Left ventricle myocardium superior (tissue), 1 donor: Measurements from ENCODE around the gene STK11. TPM values are rescaled to one million over a fixed set of nuclear protein-coding genes. Genes with fewer than 3 reads are reported as not detected.

Source experiments
- ATAC-seq: fragments of 200-7000 bp; cut with Tn5 transposase; one replicate; pipeline ENCODE4 v1.9.1; 2020; ENCODE audit warnings: mild to moderate bottlenecking, moderate library complexity
- DNase-seq: peaks from one replicate; pipeline ENCODE4 v3.0.0-alpha.2; 2020
- intact Hi-C: fragments of 100-400 bp; cut with micrococcal nuclease; formaldehyde crosslinking; loops from one replicate; pipeline ENCODE4 v1.11.0; 2022
- long read RNA-seq: library from polyadenylated mRNA; unstranded; transcript quantifications from one replicate; pipeline ENCODE4 v2.0.0, GENCODE V29; 2021
- total RNA-seq: library from RNA; stranded (reverse); fragmentation: NEBNext Ultra II Directional; extraction: Animal tissue kit (Norgen Biotek cat#: 25700); gene quantifications from one replicate; pipeline ENCODE4 v1.2.1, GENCODE V29; 2021
- donor health status: DM: no; HTN: yes; CAD: no; lungs with severe emphysema.

The STK11 gene
- 66.2 TPM for total RNA-seq
- long read RNA-seq, transcript STK11-201 (10 exons, 2,611 nt), result major isoform, 214 of 270 reads
- long read RNA-seq, partial matches to known transcripts, result 19 of 270 reads
- long read RNA-seq, other reads (novel, unspliced or antisense), result 37 of 270 reads

- intact Hi-C loops, result no loop called here
- DNase-seq, result peak; percentile 100
- ATAC-seq, result peak; percentile 91
Observed at GRCh38 chr19:1205114-1206099, at the start of gene STK11. Gene STK11, plus strand, starts transcription at chr19:1205778. Its CDS starts 1,136 bp downstream, at chr19:1206914.

GRCh38 chr19:1156305-1156801 lies 49.2 kb upstream of the STK11 start:
- no peak for ATAC-seq
- DNase-seq, result no peak
- intact Hi-C loops, result no loop called here

- no peak for ATAC-seq
- intact Hi-C loops, result no loop called here
- DNase-seq, result no peak
Observed at GRCh38 chr19:1156830-1157615, 48.6 kb upstream of the STK11 start.

- intact Hi-C loops, result no loop called here
- DNase-seq, result no peak
Observed at GRCh38 chr19:1157931-1158884, 47.4 kb upstream of the STK11 start.

GRCh38 chr19:1158885-1159448 lies 46.6 kb upstream of the STK11 start:
- DNase-seq, result no peak
- intact Hi-C loops, result no loop called here
- ATAC-seq, result no peak

More at GRCh38 chr19:1157931-1158884, 47.4 kb upstream of the STK11 start:
- ATAC-seq, result no peak

- ATAC-seq, result no peak
- intact Hi-C loops, result no loop called here
- no peak for DNase-seq
Observed at GRCh38 chr19:1159864-1160595, 45.5 kb upstream of the STK11 start.

- intact Hi-C loops, result no loop called here
- DNase-seq (no peak), ATAC-seq (no peak)
Observed at GRCh38 chr19:1161716-1162115, 43.9 kb upstream of the STK11 start.

GRCh38 chr19:1162404-1163282 lies 42.9 kb upstream of the STK11 start:
- DNase-seq, result no peak
- no peak for ATAC-seq
- intact Hi-C loops, result no loop called here

GRCh38 chr19:1163283-1163933 lies 42.2 kb upstream of the STK11 start:
- DNase-seq (peak; percentile 64), ATAC-seq (peak; percentile 63)
- intact Hi-C loops, result no loop called here

GRCh38 chr19:1163934-1164683 lies 41.5 kb upstream of the STK11 start:
- no peak for ATAC-seq
- no peak for DNase-seq
- intact Hi-C loops, result no loop called here

- intact Hi-C loops, result no loop called here
- DNase-seq, result no peak
Observed at GRCh38 chr19:1164684-1165531, 40.7 kb upstream of the STK11 start.

GRCh38 chr19:1166872-1167573 lies 38.6 kb upstream of the STK11 start:
- no peak for DNase-seq
- intact Hi-C loops, result no loop called here
- no peak for ATAC-seq

More at GRCh38 chr19:1164684-1165531, 40.7 kb upstream of the STK11 start:
- no peak for ATAC-seq

- no peak for ATAC-seq
- intact Hi-C loops, result no loop called here
- DNase-seq, result no peak
Observed at GRCh38 chr19:1167687-1168571, 37.6 kb upstream of the STK11 start.
